ENCODE results near the gene ADAM29.

Gene ADAM29

GRCh38 chr4:174918058-174918457, at the start of gene ADAM29:
TSS of gene ADAM29 (plus strand) at chr4:174918358. CDS start at chr4:174975526, 57,168 bp downstream.
- no peak within 1 kb of the TSS for H3K9ac ChIP-seq (ENCODE audit: low read length)
- no peaks in the 10 kb centered on the region for H4K20me1 ChIP-seq (ENCODE audit: insufficient read depth, low read length)
- peak within 1 kb of the TSS; percentile 94 for H2AFZ ChIP-seq (ENCODE audit: low read length)
- no peak within 1 kb of the TSS for H3K4me3 ChIP-seq (ENCODE audit: low read depth, low read length, poor library complexity, severe bottlenecking)
- peaks cover 26% of the 10 kb centered on the region for H3K9me3 ChIP-seq (ENCODE audit: low read length)
- H3K4me2 ChIP-seq (ENCODE audit: low read length), result no peak within 1 kb of the TSS
- H3K9me2 ChIP-seq (ENCODE audit: low read depth, low read length), result no peaks in the 10 kb centered on the region
- H3K4me1 ChIP-seq (ENCODE audit: insufficient read depth, low read length, severe bottlenecking), result peaks cover 6% of the 10 kb centered on the region
- TF ChIP-seq CTCF (IDR thresholded peaks at IDR 0.05; ENCODE audit: low read length) (no peak), EZH2 (IDR thresholded peaks at IDR 0.05; ENCODE audit: borderline replicate concordance, low read length) (no peak)
- no peaks in the 10 kb centered on the region for H3K27me3 ChIP-seq (ENCODE audit: insufficient read depth, low read length)
- H3K36me3 ChIP-seq (ENCODE audit: insufficient read depth, low read length), result peaks cover 8% of the 10 kb centered on the region; the same call in 1 of the 2 replicates
- peak within 1 kb of the TSS; percentile 41 for H3K27ac ChIP-seq (ENCODE audit: low read depth, low read length, poor library complexity, severe bottlenecking)
- H3K79me2 ChIP-seq (ENCODE audit: insufficient read depth, low read length), result no peaks in the 10 kb centered on the region
- no peaks in the 10 kb centered on the region for H3F3A ChIP-seq (ENCODE audit: insufficient read depth, low read length)

GRCh38 chr4:174869339-174869738, 48.8 kb upstream of the ADAM29 start:
- Histone ChIP-seq H3K79me2 (ENCODE audit: insufficient read depth, low read length) (no peaks in the 10 kb centered on the region), H3K9ac (ENCODE audit: low read length) (no peak overlapping the region), H3K9me3 (ENCODE audit: low read length) (peaks cover 8% of the 10 kb centered on the region; the same call in 1 of the 2 replicates), H3F3A (ENCODE audit: insufficient read depth, low read length) (no peaks in the 10 kb centered on the region), H3K27me3 (ENCODE audit: insufficient read depth, low read length) (no peaks in the 10 kb centered on the region), H3K4me3 (ENCODE audit: low read depth, low read length, poor library complexity, severe bottlenecking) (no peak overlapping the region), H3K4me1 (ENCODE audit: insufficient read depth, low read length, severe bottlenecking) (peaks cover 25% of the 10 kb centered on the region), H3K4me2 (ENCODE audit: low read length) (no peak overlapping the region), H2AFZ (ENCODE audit: low read length) (no peak overlapping the region), H4K20me1 (ENCODE audit: insufficient read depth, low read length) (no peaks in the 10 kb centered on the region), H3K9me2 (ENCODE audit: low read depth, low read length) (no peaks in the 10 kb centered on the region), H3K36me3 (ENCODE audit: insufficient read depth, low read length) (peaks cover 24% of the 10 kb centered on the region), H3K27ac (ENCODE audit: low read depth, low read length, poor library complexity, severe bottlenecking) (no peak overlapping the region)
- TF ChIP-seq EZH2 (IDR thresholded peaks at IDR 0.05; ENCODE audit: borderline replicate concordance, low read length) (no peak), CTCF (IDR thresholded peaks at IDR 0.05; ENCODE audit: low read length) (no peak)

GRCh38 chr4:174870311-174870710, 47.8 kb upstream of the ADAM29 start:
- Histone ChIP-seq H3K9ac (ENCODE audit: low read length) (no peak overlapping the region), H2AFZ (ENCODE audit: low read length) (no peak overlapping the region), H3F3A (ENCODE audit: insufficient read depth, low read length) (no peaks in the 10 kb centered on the region), H3K4me2 (ENCODE audit: low read length) (no peak overlapping the region), H3K9me2 (ENCODE audit: low read depth, low read length) (no peaks in the 10 kb centered on the region), H3K27ac (ENCODE audit: low read depth, low read length, poor library complexity, severe bottlenecking) (no peak overlapping the region), H4K20me1 (ENCODE audit: insufficient read depth, low read length) (no peaks in the 10 kb centered on the region), H3K9me3 (ENCODE audit: low read length) (peaks cover 7% of the 10 kb centered on the region; the same call in 1 of the 2 replicates), H3K4me3 (ENCODE audit: low read depth, low read length, poor library complexity, severe bottlenecking) (no peak overlapping the region), H3K27me3 (ENCODE audit: insufficient read depth, low read length) (no peaks in the 10 kb centered on the region), H3K4me1 (ENCODE audit: insufficient read depth, low read length, severe bottlenecking) (peaks cover 35% of the 10 kb centered on the region), H3K36me3 (ENCODE audit: insufficient read depth, low read length) (peaks cover 27% of the 10 kb centered on the region), H3K79me2 (ENCODE audit: insufficient read depth, low read length) (no peaks in the 10 kb centered on the region)
- TF ChIP-seq CTCF (IDR thresholded peaks at IDR 0.05; ENCODE audit: low read length), result no peak
